A172 (cell line): ENCODE results near the gene MCOLN2. TPM values are rescaled to one million over a fixed set of nuclear protein-coding genes. Genes with fewer than 3 reads are reported as not detected.

Source experiments
- DNase-seq: peaks from one replicate; pipeline ENCODE4 v3.0.0-alpha.2; 2015; ENCODE audit warnings: low spot score
- total RNA-seq: library from RNA; depleted of rRNA; stranded (reverse); fragments of >200 nt; shearing (Covaris generic); gene quantifications from 2 replicates; pipeline ENCODE4 v1.2.3, GENCODE V29; 2014

MCOLN2 gene
- total RNA-seq, 1 experiment from 2014 or later: 6.9 TPM

- no peak for DNase-seq
These were observed 11.5 kb downstream of the MCOLN2 start for GRCh38 chr1:84985365-84985764.

GRCh38 chr1:84982395-84982794 is 14.5 kb downstream of the MCOLN2 start:
- DNase-seq: no peak

- DNase-seq: no peak
These were observed 21.9 kb downstream of the MCOLN2 start for GRCh38 chr1:84975035-84975434.

GRCh38 chr1:84973498-84974334 is 23.2 kb downstream of the MCOLN2 start:
- no peak for DNase-seq

GRCh38 chr1:84972377-84972987 is 24.4 kb downstream of the MCOLN2 start:
- peak; percentile 4 for DNase-seq

GRCh38 chr1:84971957-84972356 is 25.0 kb downstream of the MCOLN2 start:
- DNase-seq: no peak

GRCh38 chr1:84969489-84970250 is 27.2 kb downstream of the MCOLN2 start:
- DNase-seq: no peak

GRCh38 chr1:84968865-84969264 is 28.0 kb downstream of the MCOLN2 start:
- DNase-seq: no peak

GRCh38 chr1:84968101-84968500 is 28.8 kb downstream of the MCOLN2 start:
- no peak for DNase-seq

- DNase-seq: no peak
These were observed 29.2 kb downstream of the MCOLN2 start for GRCh38 chr1:84967666-84968065.

- no peak for DNase-seq
These were observed 33.9 kb downstream of the MCOLN2 start for GRCh38 chr1:84963021-84963420.

GRCh38 chr1:84961316-84961715 is 35.6 kb downstream of the MCOLN2 start:
- DNase-seq: no peak

- DNase-seq: peak; percentile 15
These were observed 36.5 kb downstream of the MCOLN2 start for GRCh38 chr1:84960371-84960770.

- DNase-seq: no peak
These were observed 37.6 kb downstream of the MCOLN2 start for GRCh38 chr1:84959294-84959693.

GRCh38 chr1:84957966-84958365 is 38.9 kb downstream of the MCOLN2 start:
- DNase-seq: no peak

- no peak for DNase-seq
These were observed 40.3 kb downstream of the MCOLN2 start for GRCh38 chr1:84956655-84957054.

GRCh38 chr1:84956097-84956496 is 40.8 kb downstream of the MCOLN2 start:
- DNase-seq: no peak

- DNase-seq: no peak
These were observed 47.2 kb downstream of the MCOLN2 start for GRCh38 chr1:84949664-84950063.

GRCh38 chr1:84947536-84948410 is 49.1 kb downstream of the MCOLN2 start:
- DNase-seq: no peak

- DNase-seq: no peak
These were observed 50.3 kb downstream of the MCOLN2 start for GRCh38 chr1:84946631-84947030.

GRCh38 chr1:84944767-84945486 is 52.0 kb downstream of the MCOLN2 start:
- DNase-seq: peak; percentile 76
